ENCODE results near the gene XYLT1. TPM values are rescaled to one million over a fixed set of nuclear protein-coding genes. Genes with fewer than 3 reads are reported as not detected.

The XYLT1 gene
- total RNA-seq, 2 experiments from 2014 or later, result 7.3 to 8.9 TPM

GRCh38 chr16:17392857-17393692, 77.7 kb downstream of the XYLT1 start:
- H3K36me3 Mint-ChIP-seq (ENCODE audit: low read depth), result peaks cover 4% of the 10 kb centered on the region
- peaks cover 5% of the 10 kb centered on the region for H3K9me3 Mint-ChIP-seq
- POLR2A ChIA-PET, result no interaction called here
- CTCF ChIA-PET, result no interaction called here
- no peak overlapping the region for H3K27ac Mint-ChIP-seq
- ATAC-seq, result no peak
- no peak overlapping the region for H3K4me3 Mint-ChIP-seq
- DNase-seq, result no peak
- no peak for TF ChIP-seq CTCF (IDR thresholded peaks at IDR 0.05)
- intact Hi-C loops (cut with micrococcal nuclease), result no loop called here
- peaks cover 22% of the 10 kb centered on the region for H3K4me1 Mint-ChIP-seq (ENCODE audit: low read depth)
- H3K27me3 Mint-ChIP-seq, result no peaks in the 10 kb centered on the region

- peaks cover 19% of the 10 kb centered on the region for H3K4me1 Mint-ChIP-seq (ENCODE audit: low read depth)
- ChIA-PET POLR2A (no interaction called here), CTCF (interaction anchor here (0.6 kb wide), 1 partner anchor 89 kb away, joined by 3 read pairs; no protein-coding TSS in a partner anchor)
- H3K9me3 Mint-ChIP-seq, result peaks cover 5% of the 10 kb centered on the region
- peaks cover 4% of the 10 kb centered on the region for H3K36me3 Mint-ChIP-seq (ENCODE audit: low read depth)
- no peak for ATAC-seq
- no peaks in the 10 kb centered on the region for H3K27me3 Mint-ChIP-seq
- intact Hi-C loops (cut with micrococcal nuclease), result no loop called here
- no peak for DNase-seq
- no peak for TF ChIP-seq CTCF (IDR thresholded peaks at IDR 0.05)
- H3K4me3 Mint-ChIP-seq, result no peak overlapping the region
- no peak overlapping the region for H3K27ac Mint-ChIP-seq
Observed at GRCh38 chr16:17392127-17392856, 78.5 kb downstream of the XYLT1 start.

GRCh38 chr16:17391715-17392114, 79.0 kb downstream of the XYLT1 start:
- Mint-ChIP-seq H3K36me3 (ENCODE audit: low read depth) (peaks cover 4% of the 10 kb centered on the region), H3K4me1 (ENCODE audit: low read depth) (peaks cover 16% of the 10 kb centered on the region), H3K4me3 (no peak overlapping the region), H3K27me3 (no peaks in the 10 kb centered on the region), H3K27ac (no peak overlapping the region), H3K9me3 (peaks cover 5% of the 10 kb centered on the region)
- no peak for TF ChIP-seq CTCF (IDR thresholded peaks at IDR 0.05)
- CTCF ChIA-PET, result interaction anchor here (0.6 kb wide), 1 partner anchor 89 kb away, joined by 3 read pairs; no protein-coding TSS in a partner anchor
- intact Hi-C loops (cut with micrococcal nuclease), result no loop called here
- no peak for DNase-seq
- POLR2A ChIA-PET, result no interaction called here
- ATAC-seq, result no peak

GRCh38 chr16:17389384-17389783, 81.4 kb downstream of the XYLT1 start:
- intact Hi-C loops (cut with micrococcal nuclease), result no loop called here
- no peak overlapping the region for H3K27ac Mint-ChIP-seq
- H3K36me3 Mint-ChIP-seq (ENCODE audit: low read depth), result peaks cover 4% of the 10 kb centered on the region
- no peaks in the 10 kb centered on the region for H3K27me3 Mint-ChIP-seq
- POLR2A ChIA-PET, result no interaction called here
- CTCF ChIA-PET, result no interaction called here
- no peak for TF ChIP-seq CTCF (IDR thresholded peaks at IDR 0.05)
- peaks cover 21% of the 10 kb centered on the region for H3K4me1 Mint-ChIP-seq (ENCODE audit: low read depth)
- H3K4me3 Mint-ChIP-seq, result no peak overlapping the region
- no peak for ATAC-seq
- H3K9me3 Mint-ChIP-seq, result peaks cover 5% of the 10 kb centered on the region
- DNase-seq, result no peak

GRCh38 chr16:17387256-17387655, 83.5 kb downstream of the XYLT1 start:
- DNase-seq (no peak), ATAC-seq (no peak)
- H3K9me3 Mint-ChIP-seq, result no peaks in the 10 kb centered on the region
- POLR2A ChIA-PET, result no interaction called here
- H3K27me3 Mint-ChIP-seq, result no peaks in the 10 kb centered on the region
- no peak overlapping the region for H3K27ac Mint-ChIP-seq
- intact Hi-C loops (cut with micrococcal nuclease), result no loop called here
- CTCF ChIA-PET, result no interaction called here
- H3K4me3 Mint-ChIP-seq, result no peak overlapping the region
- TF ChIP-seq CTCF (IDR thresholded peaks at IDR 0.05), result no peak
- peaks cover 26% of the 10 kb centered on the region for H3K4me1 Mint-ChIP-seq (ENCODE audit: low read depth)
- H3K36me3 Mint-ChIP-seq (ENCODE audit: low read depth), result no peaks in the 10 kb centered on the region

Data from activated CD8-positive, alpha-beta T cell treated with anti-CD3 and anti-CD28 coated beads for 36 hours (primary cell).